Measurements from ENCODE around the gene SMAD3.
"Not testable (repeated sequence)": the region's sequence is repeated elsewhere in the genome, so short reads cannot be mapped to it uniquely, and the experiment has no call there.

SMAD3 gene

GRCh38 chr15:67064607-67065530 is 533 bp upstream of the SMAD3 start:
- DNase-seq = peak; percentile 42

- DNase-seq = no peak
Observed at GRCh38 chr15:67066041-67066958, 898 bp downstream of the SMAD3 start.

DNA sequence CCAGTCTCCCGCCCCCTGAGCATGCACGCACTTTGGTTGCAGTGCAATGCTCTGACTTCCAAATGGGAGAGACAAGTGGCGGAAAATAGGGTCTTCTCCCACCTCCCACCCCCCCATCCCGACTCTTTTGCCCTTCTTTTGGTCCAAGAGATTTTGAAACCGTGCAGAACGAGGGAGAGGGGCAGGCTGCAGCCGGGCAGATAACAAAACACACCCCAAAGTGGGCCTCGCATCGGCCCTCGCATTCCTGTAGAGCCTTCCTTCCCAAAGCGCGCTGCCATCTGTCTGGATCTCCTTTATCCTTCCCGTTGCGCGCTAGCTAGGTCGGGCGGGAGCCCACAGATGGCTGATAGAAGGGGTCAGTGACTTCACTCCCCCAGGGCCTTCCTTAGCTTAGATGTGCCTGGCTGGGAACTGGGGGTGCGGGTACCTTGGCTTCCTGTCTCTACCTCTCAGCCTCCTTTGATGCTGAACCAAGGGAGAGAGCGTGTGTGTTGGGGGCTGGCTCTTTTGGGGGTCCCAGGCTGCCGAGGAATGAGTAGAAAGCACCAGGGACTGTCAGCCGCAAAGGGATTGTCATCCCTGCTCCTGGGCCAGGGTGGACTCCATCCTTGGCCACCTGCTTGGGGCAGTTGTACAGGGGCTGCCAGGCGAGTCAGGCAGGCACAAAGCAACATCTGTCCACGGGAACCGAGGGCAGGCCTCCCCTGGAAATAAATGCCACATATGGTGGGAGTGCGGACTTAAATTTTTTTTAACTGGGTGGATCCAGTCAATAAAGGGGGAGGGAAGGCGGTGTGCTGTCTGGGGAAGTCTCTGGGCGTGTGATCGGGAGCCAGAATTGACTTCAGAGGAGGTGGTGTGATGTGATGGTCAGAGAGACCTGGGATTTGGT is 1.8 kb downstream of the SMAD3 start:
- no peak for DNase-seq

- no peak for DNase-seq
Observed at GRCh38 chr15:67067930-67068551, 2.6 kb downstream of the SMAD3 start.

GRCh38 chr15:67068710-67069400 is 3.5 kb downstream of the SMAD3 start:
- DNase-seq = no peak

DNA sequence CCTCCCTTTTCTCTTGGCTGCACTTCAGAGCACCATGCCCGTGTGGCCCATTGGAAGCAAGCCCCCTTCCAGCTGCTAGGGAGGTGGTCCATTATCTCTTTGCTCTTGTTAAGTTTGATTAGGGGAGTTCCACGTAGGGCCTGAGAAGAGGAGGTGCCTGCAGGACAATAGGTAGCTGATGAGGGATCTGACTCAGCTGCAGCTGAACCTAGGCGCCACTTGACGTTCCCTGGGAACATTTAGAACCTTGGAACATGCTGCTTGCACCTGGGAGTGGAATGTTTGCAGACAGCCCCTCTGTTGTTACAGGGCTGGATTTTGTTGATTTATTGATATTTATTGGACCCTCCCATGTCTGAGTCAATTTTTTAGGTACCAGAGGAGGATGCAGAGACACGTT is 4.7 kb downstream of the SMAD3 start:
- DNase-seq = no peak

- no peak for DNase-seq
Observed at GRCh38 chr15:67070892-67071664, 5.7 kb downstream of the SMAD3 start.

- DNase-seq = no peak
Observed at GRCh38 chr15:67072442-67072841, 7.0 kb downstream of the SMAD3 start.

GRCh38 chr15:67072958-67073357 is 7.6 kb downstream of the SMAD3 start:
- no peak for DNase-seq

- no peak for DNase-seq
Observed at GRCh38 chr15:67074886-67075229, 9.5 kb downstream of the SMAD3 start.

GRCh38 chr15:67075555-67076135 is 10.2 kb downstream of the SMAD3 start:
- DNase-seq = not testable (repeated sequence)

DNA sequence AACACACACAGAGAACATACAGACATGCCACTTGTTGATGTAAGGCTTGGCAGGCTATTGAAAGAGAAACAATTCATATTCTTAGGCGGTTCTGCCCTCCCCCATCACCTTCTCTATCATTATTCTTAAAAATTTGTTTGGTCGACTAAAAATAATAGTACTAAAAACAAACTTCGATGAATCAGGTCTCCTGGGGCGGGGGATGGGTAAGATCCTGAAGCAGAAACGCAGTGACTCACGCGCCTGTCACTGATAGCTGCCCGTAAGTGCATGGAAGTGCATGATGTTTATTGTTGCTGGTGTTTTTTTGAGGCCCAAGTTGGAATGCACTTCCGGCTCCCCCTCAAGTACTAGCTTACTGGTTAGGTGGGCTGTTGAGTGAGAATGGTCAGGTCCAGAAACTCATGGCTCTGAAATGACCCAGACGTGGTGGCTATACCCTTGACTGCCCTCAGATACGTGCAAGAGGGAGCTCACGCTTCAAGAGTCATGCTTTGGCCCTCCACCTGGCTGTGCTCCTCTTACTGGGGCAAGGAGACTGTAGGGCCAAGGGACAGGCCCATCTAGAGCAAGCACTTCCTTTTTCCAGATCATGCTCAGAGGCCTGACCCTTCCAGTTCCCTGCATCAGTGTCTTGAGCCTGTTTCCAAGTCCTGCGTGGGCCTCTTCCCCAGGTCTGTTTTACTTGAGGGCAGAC is 10.9 kb downstream of the SMAD3 start:
- DNase-seq = no peak

DNA sequence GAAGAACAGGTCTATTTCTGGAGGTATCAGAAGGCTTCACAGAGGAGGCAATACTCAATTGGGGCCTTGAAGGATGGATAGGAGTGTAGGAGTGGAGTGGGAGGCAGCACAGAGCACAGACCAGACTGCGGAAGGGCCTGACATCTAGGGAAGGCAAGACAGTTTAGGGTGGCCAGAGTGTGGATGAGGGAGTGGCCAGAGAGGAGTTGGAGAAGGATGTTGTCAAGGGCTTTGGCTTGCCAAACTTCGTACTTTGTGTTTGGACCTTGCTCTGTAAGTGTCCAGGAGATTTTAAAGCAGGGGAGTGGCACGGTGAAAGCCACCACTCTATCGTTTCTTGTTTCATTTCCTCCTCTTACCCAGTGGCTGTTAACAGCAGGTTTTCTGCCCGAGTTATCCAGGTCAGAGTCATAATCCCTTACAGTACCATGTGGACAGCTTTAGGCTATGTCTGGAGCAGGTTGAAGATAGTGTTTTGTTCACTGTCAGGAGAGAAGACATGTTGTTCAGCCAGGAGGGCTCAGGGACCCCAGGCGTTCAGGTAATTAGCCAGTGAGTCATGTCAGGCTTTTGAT is 12.3 kb downstream of the SMAD3 start:
- no peak for DNase-seq

DNA sequence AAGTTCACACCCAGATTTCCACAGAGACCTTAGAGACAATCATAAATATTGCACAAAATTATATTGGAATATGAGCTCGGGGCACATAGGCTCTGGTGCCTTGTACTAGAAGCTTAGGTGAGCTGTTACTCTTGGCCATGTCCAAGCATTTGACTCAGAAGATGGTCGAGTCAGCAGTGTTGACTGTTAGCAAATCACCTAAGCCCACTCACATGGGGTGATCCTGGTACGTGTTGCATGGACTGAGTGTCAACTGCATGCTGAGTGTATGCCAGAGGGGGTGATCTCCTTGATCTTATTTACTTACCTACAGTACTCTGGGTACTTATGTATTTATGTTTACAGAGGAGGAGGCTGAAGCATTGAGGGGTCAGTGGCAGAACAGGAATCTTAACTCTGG is 14.0 kb downstream of the SMAD3 start:
- no peak for DNase-seq

GRCh38 chr15:67080118-67080899 is 14.9 kb downstream of the SMAD3 start:
- DNase-seq = no peak

GRCh38 chr15:67080900-67081431 is 15.6 kb downstream of the SMAD3 start:
- peak; percentile 70 for DNase-seq

DNA sequence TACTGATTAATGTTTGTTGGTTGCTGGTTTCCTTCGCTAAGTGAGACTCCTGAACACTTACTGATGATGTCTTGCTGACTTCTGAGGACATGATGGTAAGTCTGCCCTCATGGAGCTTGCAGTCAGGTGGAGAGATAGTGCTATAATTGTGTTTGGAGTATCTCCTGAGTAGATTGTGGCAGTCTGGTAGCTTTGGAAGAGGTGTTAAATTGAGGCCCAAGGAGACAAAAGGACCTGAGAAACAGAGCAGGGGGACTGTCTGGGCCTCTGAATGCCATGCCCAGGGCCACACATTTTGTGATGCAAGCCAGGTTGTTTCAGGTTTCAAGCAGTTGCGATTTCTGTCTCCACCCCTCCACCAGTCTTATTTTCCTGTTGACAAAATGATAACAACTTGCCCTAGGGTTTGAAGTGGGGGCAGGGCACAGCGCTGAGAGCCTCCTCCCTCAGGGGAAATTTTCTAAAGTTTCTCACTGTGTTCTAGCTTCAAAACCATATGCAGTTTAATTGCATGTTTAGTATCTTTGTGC is 16.7 kb downstream of the SMAD3 start:
- DNase-seq = peak; percentile 82

Measured in activated CD4-positive, alpha-beta T cell treated with anti-CD3 and anti-CD28 coated beads, Interleukin-2, amount 50 U/mL, for 16 hours (primary cell).